GM19035 (cell line): ENCODE results near the gene ZNF668.

Experiments used
- ATAC-seq: cut with Tn5 transposase; IDR thresholded peaks from one replicate; pipeline ENCODE4 v1.9.1; 2021; ENCODE audit not compliant: unreplicated experiment

The ZNF668 gene

DNA sequence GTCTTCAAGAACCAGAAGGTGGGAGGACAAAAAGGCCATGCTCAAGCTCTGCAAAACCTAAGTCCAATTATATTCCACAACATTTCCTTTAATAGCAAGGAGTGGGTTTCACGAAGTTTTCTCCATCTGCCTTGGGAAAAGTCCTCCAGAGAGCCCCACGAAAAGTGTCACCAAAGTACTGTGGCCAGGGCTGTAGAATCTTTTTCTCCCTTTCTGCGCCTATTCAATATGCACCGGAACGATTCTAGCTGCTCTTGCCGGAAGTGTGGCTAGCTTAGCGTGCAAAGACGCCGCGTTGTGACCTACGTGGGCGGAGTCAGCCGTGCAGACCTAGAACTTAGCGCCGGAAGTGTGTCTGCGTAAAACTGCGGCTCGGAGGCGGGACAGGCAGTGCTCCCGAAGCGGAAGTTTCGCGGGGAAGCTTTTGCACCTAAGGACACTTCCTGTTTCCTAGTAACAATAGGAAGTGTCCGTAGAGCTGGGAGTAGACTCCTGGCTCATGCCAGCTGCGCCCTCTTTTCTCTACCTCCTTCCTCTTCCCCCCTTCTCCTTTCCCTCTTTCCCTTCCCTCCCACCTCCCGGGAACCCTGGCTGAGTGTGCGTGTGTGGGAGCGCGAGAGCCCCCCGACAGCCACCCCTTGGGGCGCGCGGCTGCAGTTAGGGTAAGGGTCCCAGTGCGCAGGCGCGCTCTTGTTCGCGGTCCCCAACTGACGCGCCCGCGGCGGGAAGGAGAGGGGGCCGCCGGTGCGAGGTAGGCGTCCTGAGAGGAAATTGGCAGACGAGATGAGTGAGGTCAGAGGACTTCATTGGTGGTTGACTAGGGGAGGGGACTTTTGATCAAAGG, at the start of gene ZNF668, which contains the start of gene ZNF646:
Gene ZNF668, minus strand, starts transcription at position 271 of the 844 bp plus-strand sequence. CDS start 9,781 bp downstream, outside the sequence.
Gene ZNF646, plus strand, starts transcription at position 453 of the 844 bp plus-strand sequence. CDS start 1,903 bp downstream, outside the sequence.
- ATAC-seq = peak; percentile 73

DNA sequence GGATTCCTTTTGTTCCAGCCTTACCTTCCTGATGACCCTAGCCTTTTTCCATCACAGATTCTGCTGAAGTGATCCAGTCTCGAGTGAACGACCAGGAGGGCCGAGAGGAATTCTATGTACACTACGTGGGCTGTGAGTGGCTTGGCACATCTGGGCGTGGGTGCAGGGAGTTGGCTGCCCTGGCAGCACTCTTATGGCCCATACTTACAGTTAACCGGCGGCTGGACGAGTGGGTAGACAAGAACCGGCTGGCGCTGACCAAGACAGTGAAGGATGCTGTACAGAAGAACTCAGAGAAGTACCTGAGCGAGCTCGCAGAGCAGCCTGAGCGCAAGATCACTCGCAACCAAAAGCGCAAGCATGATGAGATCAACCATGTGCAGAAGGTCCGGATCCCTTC, 46.1 kb upstream of the ZNF668 start:
- no peak for ATAC-seq

DNA sequence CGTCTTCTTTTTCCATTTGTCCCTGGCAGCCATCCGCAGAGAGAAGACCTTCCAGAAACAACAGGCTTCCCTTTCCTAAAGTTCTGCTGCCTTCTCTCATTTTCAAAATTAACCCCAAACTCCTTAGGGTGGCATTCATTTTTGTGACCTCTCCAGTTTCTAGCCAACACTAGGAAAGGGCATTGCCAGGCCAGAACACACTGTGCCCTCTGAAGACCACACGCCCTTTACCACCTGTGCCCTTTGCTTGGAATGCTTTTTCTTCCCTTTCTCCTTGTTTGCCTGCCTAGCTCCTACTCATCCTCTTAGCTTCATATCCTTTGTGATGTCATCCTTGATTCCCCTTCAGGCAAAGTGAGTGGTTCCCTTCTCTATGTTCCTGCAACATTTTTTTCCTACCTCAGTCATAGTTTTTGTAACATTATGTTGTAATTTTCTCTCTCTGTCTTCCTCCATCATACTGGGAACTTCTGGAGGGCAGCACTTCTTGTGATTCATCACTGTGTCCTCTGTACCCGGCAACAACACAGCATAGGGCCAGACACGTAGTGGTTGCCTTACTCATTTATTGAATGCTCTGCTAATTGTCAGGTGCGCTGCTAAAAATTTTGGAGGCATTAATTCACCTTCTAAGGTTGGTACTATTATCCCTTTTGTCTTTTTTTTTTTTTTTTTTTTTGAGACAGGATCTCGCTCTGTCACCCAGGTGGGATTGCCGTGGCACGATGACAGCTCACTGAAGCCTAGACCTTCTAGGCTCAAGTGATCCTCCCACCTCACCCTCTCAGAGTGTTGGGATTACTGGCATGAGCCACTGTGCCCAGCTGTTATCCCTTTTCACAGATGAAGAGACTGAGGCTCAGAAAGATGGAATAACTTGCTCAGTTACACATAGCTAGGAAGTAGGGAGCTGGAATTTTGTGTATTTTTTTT, 44.4 kb upstream of the ZNF668 start:
- no peak for ATAC-seq

DNA sequence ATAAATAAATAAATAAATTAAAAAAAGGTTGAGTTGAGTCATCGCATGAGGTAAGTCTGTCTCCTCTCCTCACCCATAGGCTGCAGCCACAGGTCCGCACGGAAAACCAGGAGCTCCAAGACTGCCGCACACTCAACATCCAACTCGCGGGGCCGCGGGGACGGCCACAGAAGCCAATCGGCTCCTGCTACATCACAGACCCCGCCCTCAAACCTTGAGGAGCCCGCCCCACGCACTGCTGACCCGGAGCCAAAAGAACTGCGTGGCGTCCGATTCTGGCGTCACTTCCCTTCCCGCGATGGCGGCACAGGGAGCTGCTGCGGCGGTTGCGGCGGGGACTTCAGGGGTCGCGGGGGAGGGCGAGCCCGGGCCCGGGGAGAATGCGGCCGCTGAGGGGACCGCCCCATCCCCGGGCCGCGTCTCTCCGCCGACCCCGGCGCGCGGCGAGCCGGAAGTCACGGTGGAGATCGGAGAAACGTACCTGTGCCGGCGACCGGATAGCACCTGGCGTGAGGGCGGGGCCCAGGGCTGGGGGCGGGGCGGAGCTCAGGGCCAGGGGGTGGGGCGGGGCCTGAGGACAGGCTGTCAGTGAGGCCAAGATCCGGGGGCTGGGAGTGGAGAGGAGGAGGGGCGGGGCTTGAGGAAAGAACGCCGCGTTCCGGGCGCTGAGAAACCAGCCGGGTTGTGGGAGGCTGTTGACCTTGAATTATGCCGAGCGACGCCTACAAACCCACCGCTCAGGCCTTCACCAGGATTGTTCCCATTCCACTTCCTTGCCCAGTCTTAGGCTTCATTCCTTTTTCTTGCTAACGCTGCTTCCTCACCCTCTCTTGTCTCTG, 43.6 kb upstream of the ZNF668 start, which contains the start of gene KAT8:
Gene KAT8, plus strand, starts transcription at position 281 of the 839 bp plus-strand sequence. Its CDS starts 18 bp downstream, at position 299.
- peak; percentile 93 for ATAC-seq

DNA sequence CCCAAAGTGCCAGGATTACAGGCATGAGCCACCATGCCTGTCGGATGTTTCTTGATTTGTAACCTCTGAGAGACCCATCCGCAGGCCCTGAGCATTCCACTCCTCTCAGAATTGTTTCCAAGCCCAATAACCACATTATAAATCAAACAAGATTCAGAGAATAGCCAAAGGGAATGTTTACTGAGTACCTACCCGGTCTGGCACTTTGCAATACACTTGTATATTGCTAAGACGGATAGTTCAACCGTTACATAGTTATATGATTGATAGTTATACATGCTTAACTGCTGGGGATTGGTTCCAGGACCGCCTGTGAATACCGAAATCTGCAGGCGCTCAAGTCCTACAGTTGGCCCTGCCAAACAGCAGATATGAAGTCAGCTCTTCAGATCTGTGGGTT, 40.4 kb upstream of the ZNF668 start:
- no peak for ATAC-seq

DNA sequence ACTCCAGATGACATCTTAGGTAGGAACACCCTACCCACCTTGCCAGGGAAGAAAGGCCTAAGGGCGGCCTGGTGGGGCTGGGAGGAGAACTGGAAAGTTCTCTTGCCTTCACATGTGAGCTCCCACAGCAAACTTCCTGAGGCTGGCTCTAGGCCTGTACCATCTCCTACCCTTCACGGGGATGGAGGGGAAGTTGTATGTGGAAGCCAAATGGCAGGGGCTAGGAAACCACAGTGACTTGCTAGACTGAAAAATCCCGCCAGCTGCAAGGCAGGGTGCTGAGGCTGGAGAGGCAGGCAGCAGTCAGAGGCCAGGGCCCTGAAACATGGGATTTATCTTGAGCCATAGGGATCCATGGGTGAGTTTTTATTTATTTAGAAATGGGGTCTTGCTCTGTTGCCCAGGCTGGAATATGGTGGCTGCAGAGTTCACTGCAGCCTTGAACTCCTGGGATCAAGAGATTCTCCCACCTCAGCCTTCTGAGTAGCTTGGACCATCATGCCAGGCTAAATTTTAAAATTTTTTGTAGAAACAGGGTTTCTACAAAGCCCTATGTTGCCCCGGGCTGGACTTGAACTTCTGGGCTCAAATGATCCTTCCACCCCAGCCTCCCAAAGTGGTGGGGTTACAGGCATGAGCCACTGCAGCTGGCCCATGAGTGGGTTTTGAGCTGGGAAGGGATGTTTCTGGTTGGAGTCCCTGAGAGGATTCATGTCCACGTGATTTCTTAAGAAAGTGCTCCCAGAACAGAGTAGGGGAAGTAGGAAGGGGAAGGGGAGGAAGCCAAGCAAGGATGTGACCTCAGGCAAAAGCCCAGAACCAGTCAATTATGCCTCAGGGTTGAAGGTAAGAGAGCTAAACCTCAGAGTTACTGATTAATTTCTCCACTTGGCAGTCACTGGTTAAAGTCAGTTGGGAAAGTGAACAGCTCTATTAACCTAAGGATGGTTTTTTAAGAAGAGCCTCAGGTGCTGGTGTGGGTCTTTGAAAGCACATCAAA, 39.4 kb upstream of the ZNF668 start:
- ATAC-seq = no peak

DNA sequence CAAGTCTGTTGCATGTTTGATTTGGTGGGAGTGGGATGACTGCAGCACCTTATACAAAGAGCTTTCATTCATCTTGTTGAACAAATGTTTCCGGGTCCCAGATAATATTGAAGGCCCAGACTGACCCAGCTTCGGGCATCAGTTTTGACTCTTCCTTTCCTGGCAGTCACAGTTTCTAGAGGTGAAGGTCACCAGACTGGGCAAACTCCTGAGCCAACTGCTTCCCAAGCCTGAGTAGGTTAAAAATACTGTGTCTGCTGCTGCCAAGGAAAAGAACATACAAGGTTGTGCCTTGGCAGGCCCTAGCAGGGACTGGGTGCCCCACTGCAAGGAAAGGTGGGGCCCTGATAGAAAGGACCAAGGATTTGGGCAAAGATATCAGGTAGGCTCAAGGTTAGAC, 38.7 kb upstream of the ZNF668 start:
- no peak for ATAC-seq

DNA sequence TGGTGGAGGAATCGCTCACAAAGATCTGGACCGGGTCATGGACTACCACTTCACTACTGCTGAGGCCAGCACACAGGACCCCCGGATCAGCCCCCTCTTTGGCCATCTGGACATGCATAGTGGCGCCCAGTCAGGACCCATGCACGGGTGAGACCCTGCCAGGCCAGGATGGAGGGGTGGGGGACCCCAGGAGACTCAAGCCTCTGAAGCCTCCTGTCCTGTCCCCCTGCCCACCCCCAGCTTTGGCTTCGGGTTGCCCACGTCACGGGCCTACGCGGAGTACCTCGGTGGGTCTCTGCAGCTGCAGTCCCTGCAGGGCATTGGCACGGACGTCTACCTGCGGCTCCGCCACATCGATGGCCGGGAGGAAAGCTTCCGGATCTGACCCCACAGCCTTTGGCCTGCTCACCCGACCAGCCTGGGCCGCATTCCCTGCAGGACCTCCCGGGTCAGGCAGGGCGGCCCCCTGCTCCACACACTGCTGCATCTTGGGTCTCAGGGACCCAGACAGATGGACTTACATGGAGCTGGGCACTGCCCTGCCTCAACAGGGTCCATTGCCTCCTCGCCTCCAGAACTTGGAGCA, 37.9 kb upstream of the ZNF668 start:
- ATAC-seq = no peak

DNA sequence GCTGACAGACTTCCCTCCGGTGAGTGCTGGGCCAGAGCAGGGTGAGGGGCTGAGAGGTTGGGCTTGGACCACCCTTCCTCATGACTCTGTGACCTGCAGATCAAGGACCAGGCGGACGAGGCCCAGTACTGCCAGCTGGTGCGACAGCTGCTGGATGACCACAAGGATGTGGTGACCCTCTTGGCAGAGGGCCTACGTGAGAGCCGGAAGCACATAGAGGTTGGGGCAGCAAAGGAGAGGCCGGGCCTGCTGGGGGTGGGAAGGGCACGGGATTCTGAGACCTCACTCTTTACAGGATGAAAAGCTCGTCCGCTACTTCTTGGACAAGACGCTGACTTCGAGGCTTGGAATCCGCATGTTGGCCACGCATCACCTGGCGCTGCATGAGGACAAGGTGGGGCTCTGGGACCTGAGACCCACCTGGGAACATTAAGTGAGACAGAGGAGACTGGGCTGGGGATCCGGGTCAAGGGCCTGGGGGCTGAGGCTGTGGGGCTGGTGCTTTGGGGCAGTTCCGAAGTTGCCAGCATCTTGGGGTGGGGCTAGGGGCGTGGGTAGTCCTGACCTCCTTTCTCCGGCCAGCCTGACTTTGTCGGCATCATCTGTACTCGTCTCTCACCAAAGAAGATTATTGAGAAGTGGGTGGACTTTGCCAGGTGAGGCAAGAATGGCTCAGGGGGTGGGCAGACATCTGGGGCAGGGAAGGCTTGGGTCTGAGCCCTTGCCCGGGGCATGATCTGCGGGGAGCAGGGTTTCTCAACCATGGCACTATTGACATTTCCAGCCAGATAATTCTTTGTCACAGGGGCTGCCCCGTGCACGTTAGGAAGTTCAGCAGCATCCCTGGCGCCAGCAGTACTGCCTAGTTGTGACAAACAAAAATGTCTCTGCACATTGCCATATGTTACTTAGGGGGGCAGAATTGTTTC, 36.3 kb upstream of the ZNF668 start:
- ATAC-seq = no peak

DNA sequence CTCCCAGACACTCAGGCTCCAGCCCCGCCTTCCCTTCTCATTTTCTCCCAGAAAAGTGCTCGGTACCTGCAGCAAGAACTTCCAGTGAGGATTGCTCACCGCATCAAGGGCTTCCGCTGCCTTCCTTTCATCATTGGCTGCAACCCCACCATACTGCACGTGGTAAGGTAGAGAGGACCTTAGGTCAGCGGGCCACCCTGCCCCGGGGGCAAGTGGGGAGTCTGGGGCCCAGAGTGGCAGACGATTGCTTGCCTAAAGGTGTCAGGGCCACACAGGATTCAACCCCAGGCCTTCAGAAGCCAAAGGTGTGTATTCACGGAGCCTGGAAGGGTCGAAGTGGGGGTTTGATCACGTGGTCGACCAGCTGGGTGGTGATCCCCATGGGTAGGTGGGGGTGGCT, 35.6 kb upstream of the ZNF668 start:
- ATAC-seq = no peak

DNA sequence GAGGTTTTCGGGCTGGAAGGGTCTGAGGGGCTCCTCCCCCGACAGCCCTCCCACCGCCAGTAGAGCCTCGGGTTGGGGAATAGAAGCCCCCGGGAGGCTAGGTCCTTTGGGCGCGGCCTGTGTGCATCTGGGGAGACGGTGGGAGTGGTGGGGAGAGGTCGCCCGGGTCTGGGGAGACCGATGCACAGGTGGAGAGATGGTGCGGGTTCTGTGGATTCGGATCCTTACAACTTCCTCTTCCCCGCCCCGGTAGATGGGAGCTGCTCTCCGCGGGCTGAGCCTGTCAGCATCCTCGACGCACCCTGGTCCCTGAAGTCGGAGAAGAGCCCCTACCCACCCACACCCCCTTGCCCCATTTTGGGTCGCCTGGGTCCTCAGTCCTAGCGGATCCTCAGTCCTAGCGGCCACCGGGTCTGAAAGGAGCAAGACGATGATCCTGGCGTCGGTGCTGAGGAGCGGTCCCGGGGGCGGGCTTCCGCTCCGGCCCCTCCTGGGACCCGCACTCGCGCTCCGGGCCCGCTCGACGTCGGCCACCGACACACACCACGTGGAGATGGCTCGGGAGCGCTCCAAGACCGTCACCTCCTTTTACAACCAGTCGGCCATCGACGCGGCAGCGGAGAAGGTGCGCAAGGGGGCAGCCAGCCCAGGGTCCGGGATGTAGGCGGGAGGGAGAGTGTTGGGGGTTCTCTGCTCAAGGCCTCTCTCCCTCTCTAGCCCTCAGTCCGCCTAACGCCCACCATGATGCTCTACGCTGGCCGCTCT, 34.9 kb upstream of the ZNF668 start:
- ATAC-seq = peak; percentile 2

DNA sequence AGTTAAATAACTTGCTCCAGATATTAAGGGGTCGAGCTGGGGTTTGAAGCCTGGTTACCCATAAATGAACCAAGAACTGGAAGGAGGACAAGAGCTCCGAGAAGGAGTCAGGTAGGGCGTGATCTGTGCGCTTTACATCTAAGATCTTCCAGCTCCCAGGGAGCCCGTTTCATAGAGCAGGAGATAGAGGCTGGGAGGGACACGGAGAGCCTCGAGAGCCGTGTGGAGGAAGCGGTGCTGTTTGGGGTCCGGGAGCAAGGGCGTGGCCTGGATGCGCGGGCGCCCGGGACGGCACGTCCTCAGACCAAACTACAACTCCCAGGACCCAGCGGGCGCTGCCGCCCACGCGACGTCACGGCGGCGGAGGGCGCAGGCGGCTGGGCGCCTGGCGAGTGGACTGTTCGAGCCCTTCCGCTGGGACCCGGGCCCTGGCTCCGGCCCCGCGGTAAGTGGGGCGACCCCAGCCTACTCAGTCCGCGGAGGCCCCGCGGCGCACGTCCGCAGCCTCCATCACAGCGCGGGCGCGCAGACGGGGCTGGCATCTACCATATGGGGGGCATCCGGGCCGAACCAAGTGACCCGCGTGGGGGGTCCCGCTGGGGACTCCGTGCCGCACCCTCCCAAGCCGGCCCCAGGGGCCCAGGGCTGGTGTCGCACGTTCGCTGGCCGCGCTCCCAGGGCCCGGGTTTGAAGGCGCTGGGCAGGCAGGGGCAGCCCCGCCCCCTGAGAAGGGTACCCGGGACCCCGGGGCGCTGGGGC, 34.2 kb upstream of the ZNF668 start, which contains the start of gene BCKDK:
Gene BCKDK, plus strand, starts transcription at position 352 of the 759 bp plus-strand sequence. CDS start 838 bp downstream, outside the sequence.
- ATAC-seq = peak; percentile 83

DNA sequence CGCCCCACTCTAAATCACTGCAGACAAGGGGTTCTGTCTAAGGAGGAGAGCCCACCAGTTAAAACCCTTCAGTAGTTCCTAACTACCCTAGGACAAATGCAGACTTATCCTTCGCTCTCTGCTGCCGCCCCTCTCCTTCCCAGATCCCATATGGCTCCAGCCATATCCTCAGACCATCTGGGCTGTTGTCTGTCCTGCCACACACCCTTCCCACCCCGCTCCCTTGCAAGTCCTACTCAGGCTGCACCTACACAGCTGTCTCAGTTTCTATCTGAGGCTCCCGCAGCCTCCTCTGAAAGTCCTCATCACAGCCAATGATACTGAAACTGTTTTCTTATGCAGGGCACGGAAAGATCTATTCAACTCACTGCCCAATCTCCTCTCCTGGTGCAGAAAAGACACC, 33.4 kb upstream of the ZNF668 start:
- peak; percentile 48 for ATAC-seq

DNA sequence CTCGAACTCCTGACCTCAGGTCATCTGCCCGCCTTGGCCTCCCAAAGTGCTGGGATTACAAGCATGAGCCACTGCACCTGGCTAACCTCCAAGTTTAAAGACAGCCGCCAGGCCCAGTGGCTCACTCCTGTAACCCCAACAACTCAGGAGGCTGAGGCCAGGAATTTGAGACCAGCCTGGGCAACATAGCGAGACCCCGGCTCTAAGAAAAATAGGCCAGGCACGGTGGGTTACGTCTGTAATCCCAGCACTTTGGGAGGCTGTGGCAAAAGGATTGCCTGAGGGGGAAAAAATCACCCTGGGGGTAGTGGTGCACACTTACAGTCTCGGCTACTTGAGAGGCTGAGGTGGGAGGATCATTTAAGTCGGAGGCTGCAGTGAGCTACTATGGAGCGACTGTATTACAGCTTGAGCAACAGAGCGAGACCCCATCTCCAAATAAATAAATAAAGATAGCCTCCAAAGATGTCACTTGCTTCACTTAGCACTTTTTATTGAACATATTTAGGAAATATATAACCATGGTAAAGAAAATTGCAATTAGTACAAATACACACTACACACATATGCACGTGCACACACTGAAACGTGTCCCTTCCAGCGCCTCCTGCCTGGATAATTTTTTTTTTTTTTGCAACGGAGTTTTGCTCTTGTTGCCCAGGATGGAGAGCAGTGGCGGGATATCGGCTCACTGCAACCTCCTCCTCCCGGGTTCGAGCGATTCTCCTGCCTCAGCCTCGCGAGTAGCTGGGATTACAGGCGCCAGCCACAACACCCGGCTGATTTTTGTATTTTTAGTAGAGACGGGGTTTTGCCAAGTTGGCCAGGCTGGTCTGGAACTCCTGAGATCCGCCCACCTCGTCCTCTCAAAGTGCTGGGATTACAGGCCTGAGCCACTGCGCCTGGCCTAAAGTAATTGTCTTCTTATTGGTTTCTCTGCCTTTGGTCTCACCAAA, 32.7 kb upstream of the ZNF668 start:
- ATAC-seq = no peak

DNA sequence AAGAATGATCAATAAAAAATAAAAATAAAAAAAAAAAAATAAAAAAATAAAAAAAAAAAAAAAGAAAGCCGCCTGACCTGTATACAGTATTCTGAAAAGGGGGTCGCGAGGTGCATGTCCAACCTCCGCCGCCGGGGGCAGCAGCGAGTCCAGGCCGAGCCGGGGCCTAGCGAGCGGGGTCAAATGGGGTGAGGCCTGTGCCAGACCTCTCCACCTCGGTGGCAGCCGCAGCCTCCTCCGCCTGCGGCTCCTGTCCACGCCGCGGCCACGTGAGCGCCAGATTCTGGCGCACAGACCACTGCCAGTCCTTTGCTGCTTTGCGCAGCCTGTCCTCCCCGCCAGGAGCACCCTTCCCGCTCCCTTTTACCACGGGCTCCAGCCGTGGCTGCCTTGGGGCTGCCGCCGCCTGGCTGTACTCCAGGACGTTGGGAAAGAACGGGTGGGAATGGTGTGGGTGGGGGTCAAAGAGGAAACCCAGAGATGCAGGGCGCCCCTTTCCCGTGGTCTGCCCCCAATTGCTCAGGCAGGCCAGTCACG, 31.7 kb upstream of the ZNF668 start:
- ATAC-seq = no peak
